Measurements from ENCODE around the gene ANXA11.
"Not testable (repeated sequence)": the region's sequence is repeated elsewhere in the genome, so short reads cannot be mapped to it uniquely, and the experiment has no call there.

Gene ANXA11

GRCh38 chr10:80144696-80145131 lies 60.6 kb downstream of the ANXA11 start:
- peak in 1 of 2 experiments; percentile 15 for DNase-seq

- DNase-seq = peak in 1 of 2 experiments; percentile 8
Measured at GRCh38 chr10:80144067-80144695, 61.2 kb downstream of the ANXA11 start.

GRCh38 chr10:80141696-80142460 lies 63.5 kb downstream of the ANXA11 start:
- no peak for DNase-seq

- DNase-seq = no peak
Measured at GRCh38 chr10:80140251-80140650, 65.1 kb downstream of the ANXA11 start.

GRCh38 chr10:80139265-80139664 lies 66.1 kb downstream of the ANXA11 start:
- no peak for DNase-seq

- no peak for DNase-seq
Measured at GRCh38 chr10:80137920-80138319, 67.4 kb downstream of the ANXA11 start.

GRCh38 chr10:80137031-80137862 lies 68.1 kb downstream of the ANXA11 start:
- DNase-seq = no peak

GRCh38 chr10:80136134-80136571 lies 69.2 kb downstream of the ANXA11 start:
- no peak for DNase-seq

- not testable (repeated sequence) for DNase-seq
Measured at GRCh38 chr10:80133687-80134086, 71.7 kb downstream of the ANXA11 start.

GRCh38 chr10:80133206-80133605 lies 72.1 kb downstream of the ANXA11 start:
- no peak for DNase-seq

GRCh38 chr10:80132299-80133139 lies 72.8 kb downstream of the ANXA11 start, which contains the start of gene PLAC9:
Gene PLAC9 (plus strand): TSS chr10:80132730. CDS start chr10:80132763, 33 bp downstream.
- DNase-seq = no peak

- DNase-seq = no peak
Measured at GRCh38 chr10:80131499-80131901, 73.8 kb downstream of the ANXA11 start.

- DNase-seq = no peak
Measured at GRCh38 chr10:80126876-80127275, 78.5 kb downstream of the ANXA11 start.

- no peak for DNase-seq
Measured at GRCh38 chr10:80122746-80123145, 82.6 kb downstream of the ANXA11 start.

- DNase-seq = no peak
Measured at GRCh38 chr10:80122110-80122710, 83.1 kb downstream of the ANXA11 start.

GRCh38 chr10:80118669-80119068 lies 86.7 kb downstream of the ANXA11 start:
- no peak for DNase-seq

- no peak for DNase-seq
Measured at GRCh38 chr10:80110986-80111385, 94.4 kb downstream of the ANXA11 start.

GRCh38 chr10:80108576-80109239 lies 96.6 kb downstream of the ANXA11 start:
- DNase-seq = no peak

GRCh38 chr10:80104066-80104926 lies 101.0 kb downstream of the ANXA11 start:
- no peak for DNase-seq

All from stimulated activated CD4-positive, alpha-beta T cell treated with anti-CD3 and anti-CD28 coated beads, Interleukin-4, amount 100 ng/mL, for 4 hours (primary cell).